G401.6 (cell line): ENCODE measurements around the gene SLIT1.

Experiments used
- FAIRE-seq: peaks from 2 replicates; lab custom pipeline; 2012; peaks lifted over from hg19 to GRCh38; lab: Jason Lieb, UNC

Gene SLIT1

DNA sequence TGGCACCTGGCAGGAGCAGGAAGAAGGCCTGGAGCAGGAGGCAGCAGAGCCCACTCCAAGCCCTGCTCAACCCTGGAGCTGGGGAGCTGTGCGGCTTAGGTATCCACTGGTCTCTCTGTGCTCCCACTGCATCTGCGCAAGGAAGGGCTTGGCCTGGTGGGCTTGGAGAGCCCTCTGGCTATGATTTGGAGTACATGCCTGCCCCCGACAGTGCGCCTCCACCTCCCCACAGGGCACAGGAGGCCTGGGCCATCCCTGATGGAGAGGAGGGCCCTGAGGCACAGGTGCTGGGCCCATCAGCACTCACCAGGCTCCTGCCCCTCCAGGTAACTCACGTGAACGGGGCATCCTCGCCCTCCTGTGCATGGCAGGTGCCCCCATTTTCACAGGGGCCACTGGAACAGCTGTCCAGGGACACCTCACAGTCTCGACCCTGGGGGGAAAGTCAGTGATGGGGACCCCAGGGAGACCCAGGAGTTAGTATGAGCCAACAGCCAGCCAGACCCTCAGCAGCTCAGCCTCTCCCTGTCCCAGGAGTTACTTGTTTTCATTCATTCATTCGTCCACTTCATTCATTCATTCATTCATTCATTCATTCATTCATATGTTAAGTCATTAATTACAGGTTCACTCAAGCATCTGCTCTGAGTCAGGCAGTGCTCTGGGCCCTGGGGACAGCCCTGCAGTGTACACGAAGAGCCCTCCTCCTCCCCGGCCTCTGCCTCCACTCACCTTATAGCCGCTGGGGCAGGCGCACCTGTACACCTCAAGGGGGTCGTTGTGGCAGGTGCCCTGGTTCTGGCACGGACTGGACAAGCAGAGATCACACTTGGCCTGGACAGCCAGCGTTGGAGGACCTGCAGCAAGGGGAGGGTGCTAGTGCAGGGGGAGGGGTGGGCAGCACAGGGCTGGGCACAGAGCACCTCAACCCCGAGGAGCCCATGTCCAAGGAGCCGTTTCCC, 167.2 kb downstream of the SLIT1 start:
- no peak for FAIRE-seq

DNA sequence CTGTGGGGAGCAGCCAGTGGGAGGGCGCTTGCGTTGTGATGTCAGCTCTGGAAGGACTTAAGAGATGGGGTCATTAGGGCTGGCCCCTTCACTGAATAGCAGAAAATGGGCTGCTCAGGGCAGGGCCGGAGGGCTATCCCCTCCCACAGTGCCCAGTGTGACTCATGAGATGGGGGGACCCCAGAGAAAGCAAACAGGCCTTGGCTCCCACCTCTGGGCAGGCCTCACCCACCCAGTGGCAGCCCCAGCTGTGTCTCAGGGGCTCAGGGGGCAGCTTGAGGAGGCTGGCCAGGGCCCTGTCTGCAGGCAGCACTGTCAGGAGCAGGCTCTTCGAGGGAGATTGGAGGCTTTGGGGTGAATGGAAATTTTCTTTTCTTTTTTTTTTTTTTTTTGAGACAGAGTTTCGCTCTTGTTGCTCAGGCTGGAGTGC, 168.3 kb downstream of the SLIT1 start:
- no peak for FAIRE-seq

GRCh38 chr10:97016728-97017473, 168.9 kb downstream of the SLIT1 start:
- FAIRE-seq, result no peak

DNA sequence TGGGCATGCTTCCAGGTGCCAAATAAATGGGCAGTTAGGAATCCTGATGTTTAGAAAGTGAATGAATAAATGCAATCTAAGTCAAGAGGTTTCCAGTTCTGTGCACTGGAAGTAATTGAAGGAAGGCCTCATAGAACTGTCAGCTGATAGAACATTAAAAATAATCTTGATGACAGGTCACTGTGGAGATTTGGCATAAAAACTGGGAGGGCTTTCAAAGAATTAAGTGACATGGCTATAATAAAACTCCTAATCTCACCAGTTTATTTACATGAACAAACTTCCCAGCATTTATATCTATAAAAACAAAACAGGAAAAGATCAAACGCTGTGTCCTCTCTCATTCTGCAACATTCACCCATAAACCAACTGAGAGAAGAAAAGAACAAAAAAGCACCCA, 170.5 kb downstream of the SLIT1 start:
- FAIRE-seq, result no peak

- FAIRE-seq, result no peak
Measured at GRCh38 chr10:97013983-97014382, 171.8 kb downstream of the SLIT1 start.

DNA sequence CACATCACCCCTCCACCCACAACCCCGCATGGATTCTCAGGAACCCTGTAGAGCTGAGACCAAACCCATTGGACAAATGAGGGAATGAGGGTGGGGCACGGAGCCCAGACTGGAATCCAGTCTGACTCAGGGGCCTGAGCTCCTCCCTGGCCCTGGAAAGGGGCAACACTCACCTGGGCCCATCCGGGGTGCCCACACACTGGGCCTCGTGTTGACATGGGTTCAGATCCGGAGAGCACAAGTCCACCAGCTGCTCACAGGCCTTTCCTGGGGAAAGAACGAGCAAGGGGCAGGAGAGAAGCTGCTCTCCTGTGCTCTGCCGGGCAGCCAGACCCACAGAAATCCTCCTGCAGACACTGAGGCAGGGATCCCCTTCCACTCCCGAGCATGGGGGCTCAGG, 172.2 kb downstream of the SLIT1 start:
- FAIRE-seq, result no peak

DNA sequence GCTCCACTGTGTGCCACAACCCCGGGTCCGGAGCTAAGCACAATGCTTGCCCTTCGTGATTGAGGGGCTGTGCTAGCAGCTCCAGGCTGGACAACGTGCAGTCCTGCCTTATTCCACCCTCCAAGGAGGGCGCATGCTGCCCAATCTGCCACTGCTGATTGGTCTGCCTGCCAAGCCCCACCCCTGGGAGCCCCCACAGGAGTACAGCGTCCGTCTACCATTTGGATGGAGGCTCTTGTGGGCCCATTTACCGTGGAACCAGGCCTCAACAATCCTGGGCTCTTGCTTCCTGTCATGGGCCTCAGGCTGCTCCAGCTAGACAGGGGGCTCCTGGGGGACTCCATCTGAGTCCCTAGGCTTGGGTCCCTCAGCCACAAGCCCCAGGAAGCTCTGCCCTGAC, 173.3 kb downstream of the SLIT1 start:
- FAIRE-seq, result no peak

- FAIRE-seq, result no peak
Measured at GRCh38 chr10:97011397-97011796, 174.4 kb downstream of the SLIT1 start.

DNA sequence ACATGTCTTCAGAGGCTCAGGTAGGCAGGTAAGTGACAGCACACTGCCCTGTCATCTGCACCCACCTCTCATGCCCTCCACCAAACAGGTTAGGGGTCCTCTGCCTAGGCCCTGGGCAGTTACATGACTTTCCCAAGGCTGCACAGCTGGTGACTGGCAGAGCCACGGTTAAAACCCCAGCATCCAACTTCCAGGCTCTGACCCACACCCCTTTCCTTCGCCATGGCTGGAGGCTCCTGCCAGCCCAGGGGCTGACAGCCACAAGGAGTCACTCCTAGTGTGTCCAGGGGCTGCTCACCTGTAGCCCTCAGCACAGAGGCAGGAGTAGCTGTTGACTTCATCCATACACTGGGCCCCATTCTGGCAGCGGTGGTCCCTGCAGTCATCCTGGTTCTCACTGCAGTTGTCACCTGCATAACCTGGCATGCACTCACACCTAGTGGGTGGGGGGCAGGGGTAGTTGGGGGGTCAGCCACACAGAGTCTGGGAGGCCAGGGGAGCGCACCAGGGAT, 175.0 kb downstream of the SLIT1 start:
- FAIRE-seq, result no peak

GRCh38 chr10:97007417-97007816, 178.3 kb downstream of the SLIT1 start:
- FAIRE-seq, result no peak

GRCh38 chr10:97006364-97006763, 179.4 kb downstream of the SLIT1 start:
- FAIRE-seq, result no peak

DNA sequence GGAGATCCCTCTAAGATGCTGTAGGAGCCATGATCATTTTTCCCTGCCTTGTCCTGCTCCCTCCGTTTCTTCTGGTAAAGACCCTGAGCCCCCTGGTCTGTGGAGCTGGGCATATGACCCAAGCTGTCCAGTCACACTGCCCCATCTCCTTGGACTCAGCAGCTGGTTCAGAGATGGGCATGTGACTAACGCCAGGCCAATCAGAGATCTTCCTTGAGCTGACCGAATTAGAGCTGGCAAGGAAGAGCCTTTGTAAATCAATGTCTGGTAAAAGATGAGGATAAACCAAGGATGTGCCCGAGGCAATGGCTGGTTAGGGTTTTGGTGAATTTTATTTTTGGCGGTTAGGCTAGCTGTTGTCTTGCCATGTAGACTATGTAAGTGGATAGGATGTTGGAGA, 180.4 kb downstream of the SLIT1 start:
- no peak for FAIRE-seq

GRCh38 chr10:97004591-97004990, 181.2 kb downstream of the SLIT1 start:
- no peak for FAIRE-seq

DNA sequence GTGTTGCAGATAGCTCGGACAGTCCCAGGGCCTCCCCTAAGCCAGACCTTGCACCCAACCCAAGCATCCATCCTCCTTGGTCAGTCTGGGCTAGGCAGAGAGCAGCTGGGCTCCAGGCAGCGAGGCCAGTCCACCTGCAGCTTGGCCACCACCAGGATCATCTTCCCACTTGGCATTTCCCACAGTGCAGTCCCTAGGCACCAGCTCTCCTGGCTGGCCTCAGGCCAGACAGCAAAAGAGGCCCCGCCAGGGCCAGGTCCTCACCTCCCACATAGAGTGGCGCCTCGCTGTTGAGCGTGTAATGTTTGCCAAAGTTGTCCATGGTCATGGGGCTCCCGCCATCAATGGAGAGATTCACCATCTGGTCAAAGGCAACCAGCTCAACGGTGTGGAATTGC, 182.0 kb downstream of the SLIT1 start:
- FAIRE-seq, result no peak

GRCh38 chr10:97003151-97003803, 182.5 kb downstream of the SLIT1 start:
- no peak for FAIRE-seq

- no peak for FAIRE-seq
Measured at GRCh38 chr10:97002670-97003069, 183.1 kb downstream of the SLIT1 start.

GRCh38 chr10:97001183-97001991, 184.4 kb downstream of the SLIT1 start:
- FAIRE-seq, result no peak

GRCh38 chr10:97000487-97001182, 185.1 kb downstream of the SLIT1 start:
- FAIRE-seq, result no peak

GRCh38 chr10:96999987-97000386, 185.8 kb downstream of the SLIT1 start:
- no peak for FAIRE-seq

DNA sequence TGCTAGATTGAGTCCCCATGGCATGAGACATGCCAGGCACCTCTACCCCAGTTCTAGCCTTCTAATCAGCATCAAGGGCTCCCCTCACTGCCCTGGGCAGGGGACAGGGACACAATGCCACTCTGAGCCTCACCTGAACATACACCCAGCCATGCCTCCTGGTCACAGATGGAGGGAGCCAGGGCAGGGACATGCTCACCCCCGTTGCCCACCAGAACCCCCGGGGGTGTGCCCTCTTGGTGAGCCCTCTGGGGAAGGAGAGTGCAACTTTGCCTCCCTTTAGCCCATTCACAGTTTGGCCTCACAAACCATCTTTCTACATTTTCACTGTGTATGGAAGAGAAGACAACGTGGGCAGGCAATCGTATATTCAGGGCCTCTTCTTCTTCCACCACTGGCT, 186.4 kb downstream of the SLIT1 start:
- no peak for FAIRE-seq

GRCh38 chr10:96998329-96998888, 187.3 kb downstream of the SLIT1 start:
- FAIRE-seq, result no peak
